GM21447 (cell line): ENCODE measurements around the gene BBS7.
A peak's percentile ranks its signal among the peaks of the same experiment; 100 is the strongest.

Source experiments
- ATAC-seq: cut with Tn5 transposase; IDR thresholded peaks from one replicate; pipeline ENCODE4 v1.9.1; 2021; ENCODE audit not compliant: unreplicated experiment

Gene BBS7, protein sequence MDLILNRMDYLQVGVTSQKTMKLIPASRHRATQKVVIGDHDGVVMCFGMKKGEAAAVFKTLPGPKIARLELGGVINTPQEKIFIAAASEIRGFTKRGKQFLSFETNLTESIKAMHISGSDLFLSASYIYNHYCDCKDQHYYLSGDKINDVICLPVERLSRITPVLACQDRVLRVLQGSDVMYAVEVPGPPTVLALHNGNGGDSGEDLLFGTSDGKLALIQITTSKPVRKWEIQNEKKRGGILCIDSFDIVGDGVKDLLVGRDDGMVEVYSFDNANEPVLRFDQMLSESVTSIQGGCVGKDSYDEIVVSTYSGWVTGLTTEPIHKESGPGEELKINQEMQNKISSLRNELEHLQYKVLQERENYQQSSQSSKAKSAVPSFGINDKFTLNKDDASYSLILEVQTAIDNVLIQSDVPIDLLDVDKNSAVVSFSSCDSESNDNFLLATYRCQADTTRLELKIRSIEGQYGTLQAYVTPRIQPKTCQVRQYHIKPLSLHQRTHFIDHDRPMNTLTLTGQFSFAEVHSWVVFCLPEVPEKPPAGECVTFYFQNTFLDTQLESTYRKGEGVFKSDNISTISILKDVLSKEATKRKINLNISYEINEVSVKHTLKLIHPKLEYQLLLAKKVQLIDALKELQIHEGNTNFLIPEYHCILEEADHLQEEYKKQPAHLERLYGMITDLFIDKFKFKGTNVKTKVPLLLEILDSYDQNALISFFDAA

DNA sequence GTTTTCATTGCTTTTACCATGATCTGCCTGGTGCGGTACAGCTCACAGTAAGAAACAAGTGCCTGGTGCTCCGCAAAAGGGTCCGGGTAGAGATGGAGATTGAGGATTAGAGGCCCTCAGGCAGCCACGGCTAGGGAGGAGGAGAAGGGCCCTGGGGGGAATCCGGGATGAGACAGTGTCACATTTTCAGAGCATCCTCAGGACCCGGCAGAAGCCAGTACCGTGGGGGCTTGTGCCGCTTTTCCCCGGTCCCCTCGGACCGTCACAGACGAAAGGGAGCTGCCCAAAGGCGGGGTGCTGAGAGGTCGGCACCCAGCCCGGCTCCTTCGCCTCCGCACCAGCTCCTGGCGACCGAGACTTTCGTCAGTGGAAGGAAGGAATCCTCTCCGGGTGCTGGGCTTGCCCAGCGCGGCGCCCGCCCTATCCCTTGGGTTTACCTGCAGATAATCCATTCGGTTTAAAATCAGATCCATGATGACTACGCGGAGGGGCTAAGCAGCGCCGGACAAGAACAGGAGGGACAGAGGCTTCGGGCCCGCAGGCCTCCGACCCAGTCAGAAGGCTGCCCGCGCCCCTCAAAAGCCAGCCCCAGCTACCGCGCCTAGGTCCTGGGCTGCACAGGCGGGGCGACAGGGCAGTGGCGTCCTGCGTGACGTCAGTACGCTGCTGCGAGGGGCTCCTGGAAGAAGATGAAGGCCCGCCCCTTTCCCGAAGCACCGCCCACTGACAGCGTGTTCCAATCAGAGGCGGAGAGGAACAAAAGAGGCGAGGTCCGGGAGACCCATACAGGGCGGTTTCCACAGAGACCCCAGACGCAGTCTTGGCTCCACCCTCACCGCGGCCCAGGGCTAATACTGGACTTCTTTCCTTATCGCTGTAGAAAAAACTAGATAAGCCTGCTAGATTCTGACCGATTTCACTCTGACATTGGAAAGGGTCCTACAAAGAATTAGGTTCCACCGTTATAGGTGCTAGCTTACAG lies at the start of gene BBS7:
TSS of gene BBS7 (minus strand) at position 634 of the 982 bp plus-strand sequence. CDS start at position 473, 161 bp downstream.
- peak; percentile 98 for ATAC-seq

DNA sequence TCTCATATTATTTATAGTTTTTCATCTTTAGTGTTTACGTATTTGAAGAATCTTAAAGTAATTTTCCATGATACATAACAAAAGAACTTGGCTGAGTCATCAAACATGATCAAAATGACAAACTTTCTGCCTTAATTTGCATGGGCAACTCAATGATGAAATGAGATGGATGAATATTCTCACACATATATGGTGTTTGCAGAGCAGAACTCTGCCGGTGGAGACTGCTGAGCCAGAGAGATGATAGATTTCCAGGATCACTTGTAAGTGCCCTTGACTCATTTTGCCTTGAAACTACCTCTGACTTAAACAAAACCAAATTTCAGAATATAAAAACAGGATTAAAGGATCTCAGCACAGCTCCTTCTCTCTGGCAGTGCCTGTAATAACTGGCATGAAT lies 43.4 kb upstream of the BBS7 start:
- no peak for ATAC-seq

DNA sequence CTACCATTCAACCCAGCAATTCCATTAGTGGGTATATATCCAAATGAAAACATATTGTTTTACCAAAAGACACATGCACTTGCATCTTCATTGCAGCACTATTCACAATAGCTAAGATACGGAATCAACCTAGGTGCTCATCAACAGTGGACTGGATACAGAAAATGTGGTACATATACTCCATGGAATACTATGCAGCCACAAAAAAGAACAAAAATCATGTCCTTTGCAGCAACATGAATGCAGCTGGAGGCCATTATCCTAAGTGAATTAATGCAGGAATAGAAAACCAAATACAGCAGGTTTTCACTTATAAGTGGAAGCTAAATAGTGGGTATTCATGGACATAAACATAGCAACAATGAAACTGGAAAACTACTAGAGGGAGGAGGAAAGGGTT lies 38.1 kb upstream of the BBS7 start:
- no peak for ATAC-seq

DNA sequence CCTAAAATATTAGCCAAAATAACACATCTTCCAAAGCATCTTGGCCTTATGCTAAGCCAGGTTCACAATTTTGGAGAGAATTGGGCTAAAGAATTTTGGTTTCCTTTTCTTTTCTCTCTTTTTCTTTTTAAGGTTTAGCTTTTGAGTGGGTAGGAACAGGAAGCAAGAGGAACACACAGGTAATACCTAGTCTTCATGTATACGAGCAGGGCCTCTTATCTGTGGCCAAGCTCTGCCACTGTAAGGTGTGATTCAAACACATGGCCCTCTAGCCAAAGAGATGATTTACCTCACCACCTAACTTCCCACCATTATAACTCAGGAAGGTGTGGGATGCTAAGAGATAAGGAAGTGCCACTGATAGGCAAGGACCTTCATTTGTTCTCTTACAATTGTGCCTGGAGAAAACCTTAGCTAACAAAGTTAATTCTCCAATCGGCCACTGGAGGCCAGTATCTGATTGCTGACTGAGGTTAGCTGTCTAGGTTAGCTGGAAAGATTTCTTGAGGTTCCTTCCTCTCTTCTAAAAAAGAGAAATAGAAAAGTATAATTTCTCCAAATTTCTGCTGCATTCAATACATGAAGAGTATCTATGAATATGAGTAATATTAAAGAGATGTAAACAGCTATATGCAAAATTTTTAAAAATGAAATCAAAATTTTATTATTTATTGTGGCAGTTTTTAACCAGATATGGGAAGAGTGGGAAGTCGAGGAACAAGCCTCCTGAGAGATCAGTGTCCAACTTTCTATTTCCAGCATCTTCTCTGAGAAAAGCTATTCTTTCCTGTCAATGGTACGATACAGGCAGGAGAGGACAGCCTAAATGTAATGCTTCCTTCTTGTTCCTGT lies 30.1 kb upstream of the BBS7 start:
- ATAC-seq, result peak; percentile 95

DNA sequence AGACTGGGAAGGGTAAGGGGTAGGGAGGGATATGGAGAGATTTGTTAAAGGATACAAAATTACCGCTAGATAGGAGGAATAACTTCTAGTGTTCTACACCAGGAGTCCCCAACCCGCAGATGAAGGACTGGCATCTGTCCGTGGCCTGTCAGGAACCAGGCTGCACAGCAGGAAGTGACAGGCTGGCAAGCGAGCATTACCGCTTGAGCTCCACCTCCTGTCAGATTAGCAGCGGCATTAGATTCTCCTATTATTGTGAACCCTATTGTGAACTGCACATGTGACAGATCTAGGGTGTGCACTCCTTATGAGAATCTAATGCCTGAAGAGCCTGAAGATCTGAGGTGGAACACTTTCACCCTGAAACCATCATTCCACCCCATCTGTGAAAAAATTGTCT lies 27.9 kb upstream of the BBS7 start:
- no peak for ATAC-seq

DNA sequence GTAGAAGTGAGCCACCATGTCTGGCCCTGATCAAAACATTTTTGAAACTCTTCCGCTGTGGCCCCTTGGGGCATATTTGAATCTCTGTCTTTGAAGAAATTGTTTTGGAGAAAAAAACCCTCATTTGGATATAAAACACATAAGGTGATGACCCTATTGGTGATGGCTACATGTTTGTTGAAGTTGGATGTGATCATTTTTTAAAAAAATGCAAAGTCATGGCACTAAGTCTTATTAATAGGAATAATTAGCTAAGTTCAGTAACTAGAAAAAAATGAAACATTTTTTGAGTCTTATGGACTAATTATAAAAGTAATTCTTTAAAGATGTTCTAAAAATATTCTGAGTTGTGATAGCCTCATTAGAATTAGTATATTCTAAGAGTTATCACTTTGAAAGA lies 17.9 kb upstream of the BBS7 start:
- no peak for ATAC-seq

DNA sequence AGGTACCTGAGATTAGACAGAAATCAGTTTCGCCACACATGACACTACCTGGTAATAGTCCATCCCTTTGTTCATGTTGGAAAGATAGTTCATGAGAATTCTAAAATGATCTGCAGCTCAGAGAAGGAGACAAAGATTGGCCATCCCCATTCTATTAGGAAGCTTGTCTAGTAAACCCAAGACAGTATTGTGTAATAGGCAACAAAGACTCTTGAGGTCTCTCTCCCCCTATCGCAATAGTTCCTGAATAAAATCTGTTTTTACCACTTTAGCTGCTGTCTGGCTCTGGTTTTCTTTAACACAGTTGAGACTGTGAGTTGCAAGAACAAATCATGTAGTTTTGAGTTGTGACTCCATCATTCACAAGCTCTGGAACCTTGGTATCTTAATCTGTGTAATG lies 14.8 kb upstream of the BBS7 start:
- ATAC-seq, result no peak

DNA sequence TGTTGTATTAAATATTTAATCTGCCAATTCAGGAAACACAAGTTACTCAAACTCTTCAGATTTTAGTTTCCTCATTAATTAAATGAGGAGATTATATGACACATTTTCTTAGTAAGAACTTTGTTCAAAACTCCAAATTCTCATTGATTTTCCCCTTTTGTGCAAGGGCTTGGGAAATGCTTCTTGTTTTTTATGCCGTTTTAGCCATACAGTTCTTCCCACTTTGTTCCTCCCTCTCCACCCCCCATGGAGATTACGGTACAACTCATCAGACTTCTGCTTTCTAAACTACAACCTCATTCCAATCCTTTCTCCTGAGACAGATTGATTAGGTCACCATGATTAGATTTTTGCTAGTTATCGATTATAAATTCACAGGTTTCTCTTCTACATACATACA lies 10.9 kb upstream of the BBS7 start:
- no peak for ATAC-seq

DNA sequence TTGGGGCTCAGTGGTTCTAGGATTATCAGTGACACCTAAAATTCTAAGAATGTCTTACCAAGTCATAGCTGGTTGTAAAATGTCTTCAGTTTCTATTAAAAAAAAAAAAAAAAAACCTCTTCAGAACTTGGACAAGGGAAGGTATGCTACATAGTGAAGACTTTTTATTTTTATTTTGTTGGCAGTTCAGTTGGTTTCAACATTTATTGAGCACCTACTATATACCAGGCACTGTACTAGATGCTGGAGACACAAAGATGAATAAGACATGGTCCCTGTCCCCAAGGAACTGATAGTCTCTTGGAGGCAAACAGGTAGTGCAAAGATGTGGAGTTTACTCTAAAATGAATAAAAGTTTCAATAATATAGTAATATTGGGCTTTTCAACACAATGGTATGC lies 8.9 kb upstream of the BBS7 start:
- ATAC-seq, result no peak

DNA sequence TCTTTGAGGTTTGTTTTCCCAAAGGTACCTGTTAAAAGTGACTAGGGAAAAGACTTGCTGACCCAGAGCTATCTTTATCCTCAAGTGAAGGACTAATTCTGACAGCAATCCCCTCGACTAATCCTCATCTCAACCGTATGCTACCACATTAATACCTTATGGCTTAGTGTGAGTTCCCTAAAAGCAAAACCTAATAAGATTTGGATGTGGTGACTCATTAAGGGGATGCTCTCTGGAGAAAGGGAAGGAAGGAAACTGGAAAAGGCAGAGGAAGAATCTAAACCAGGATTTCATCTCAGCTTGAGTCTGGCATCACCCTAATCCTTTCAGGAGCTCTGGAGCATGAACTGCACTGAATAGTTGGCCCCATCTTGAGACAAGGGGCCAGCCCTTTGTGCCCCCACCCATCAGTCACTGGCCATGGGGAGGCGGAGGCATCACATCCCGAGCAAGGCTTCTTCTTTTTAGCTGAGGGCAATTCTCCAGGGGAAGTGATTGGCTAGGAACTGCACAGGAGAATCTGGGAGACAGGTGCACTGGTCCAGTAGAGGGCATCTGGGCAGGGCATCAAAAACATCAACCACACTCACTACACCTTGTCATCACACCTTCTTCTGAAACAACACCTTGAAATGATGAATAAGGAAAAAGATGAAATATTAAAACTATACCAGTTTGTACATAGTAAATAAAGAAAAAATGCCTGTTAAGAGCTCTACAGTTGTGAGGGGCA lies 6.9 kb upstream of the BBS7 start:
- ATAC-seq, result no peak

DNA sequence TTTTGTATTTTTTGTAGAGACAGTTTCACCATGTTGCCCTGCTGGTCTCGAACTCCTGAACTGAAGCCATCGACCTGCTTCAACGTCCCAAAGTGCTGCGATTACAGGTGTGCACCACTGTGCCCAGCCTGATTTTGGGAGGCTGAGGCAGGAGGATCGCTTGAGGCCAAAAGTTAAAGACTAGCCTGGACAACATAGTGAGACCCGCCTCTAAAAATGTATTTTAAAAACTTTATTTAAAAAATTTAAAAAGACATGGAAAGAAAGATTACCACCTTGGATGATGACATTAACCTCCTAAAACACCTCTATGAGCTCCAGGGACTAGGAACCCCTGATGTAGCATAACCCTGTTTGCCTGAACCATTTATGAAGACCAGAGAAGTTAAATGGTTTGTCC lies 5.8 kb upstream of the BBS7 start:
- no peak for ATAC-seq

DNA sequence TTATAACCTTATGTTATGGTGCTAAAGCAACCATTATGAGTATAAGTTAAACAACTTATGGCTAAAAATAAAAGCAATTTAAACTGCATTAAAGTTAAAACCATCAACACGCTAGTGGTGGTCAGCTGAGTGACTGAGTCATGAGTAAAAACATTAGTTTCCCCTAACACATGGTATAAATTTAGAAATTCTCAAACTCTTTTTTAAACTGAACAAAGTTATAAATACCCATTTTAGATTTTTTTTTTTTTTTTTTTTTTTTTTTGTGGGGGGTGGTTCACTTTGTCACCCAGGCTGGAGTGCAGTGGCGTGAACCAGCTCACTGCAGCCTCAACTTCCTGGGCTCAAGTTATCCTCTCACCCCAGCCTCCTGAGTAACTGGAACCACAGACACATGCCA lies 5.4 kb upstream of the BBS7 start:
- no peak for ATAC-seq

DNA sequence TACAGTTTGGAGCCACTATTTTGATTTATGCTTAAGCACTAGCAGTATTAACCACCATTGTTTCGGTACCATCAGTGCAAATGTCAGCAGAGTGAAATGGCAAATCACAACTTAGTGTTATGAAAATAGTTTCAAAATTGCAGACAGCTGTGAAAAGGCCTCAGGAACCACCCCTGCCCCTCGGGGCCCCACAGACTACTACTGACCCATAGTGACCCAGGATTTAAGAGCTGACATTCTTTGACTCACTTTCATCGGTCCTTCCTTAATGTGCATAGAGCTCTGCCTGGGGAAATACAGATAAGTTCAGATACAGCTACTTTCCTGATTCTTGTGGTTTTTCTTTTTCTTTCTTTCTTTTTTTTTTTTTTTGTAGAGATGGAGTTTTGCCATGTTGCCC lies 3.3 kb upstream of the BBS7 start:
- no peak for ATAC-seq

DNA sequence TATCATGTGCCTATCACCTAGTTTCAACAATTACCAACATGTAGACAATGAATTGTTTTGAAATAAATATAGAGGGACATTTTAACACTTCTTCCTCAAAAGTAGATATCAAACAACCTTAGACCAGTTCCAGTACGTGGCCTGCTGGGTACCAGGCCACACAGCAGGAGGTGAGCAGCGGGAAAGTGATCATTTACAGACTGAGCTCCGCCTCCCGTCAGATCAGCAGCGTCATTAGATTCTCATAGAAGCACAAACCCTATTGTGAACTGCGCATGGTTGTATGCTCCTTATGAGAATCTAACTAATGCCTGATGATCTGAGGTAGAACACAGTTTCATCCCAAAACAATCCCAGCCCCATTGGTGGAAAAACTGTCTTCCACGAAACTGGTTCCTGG lies 6.5 kb downstream of the BBS7 start:
- no peak for ATAC-seq

DNA sequence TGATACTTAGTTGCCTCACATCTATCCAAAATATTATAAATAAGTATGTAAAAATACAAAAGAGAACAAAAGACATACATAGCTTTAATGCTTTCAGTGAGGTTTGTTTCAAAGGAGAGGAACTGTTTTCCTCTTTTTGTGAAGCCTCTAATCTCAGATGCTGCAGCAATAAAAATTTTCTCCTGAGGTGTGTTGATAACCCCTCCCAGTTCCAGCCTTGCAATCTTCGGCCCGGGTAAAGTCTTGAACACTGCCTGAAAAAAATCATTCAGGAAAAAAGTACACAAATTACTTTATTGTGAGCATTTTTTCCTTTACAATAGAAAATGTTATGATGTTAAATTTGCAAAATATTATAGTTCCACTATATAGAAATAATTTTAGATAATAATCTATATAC lies 8.8 kb downstream of the BBS7 start:
- no peak for ATAC-seq

DNA sequence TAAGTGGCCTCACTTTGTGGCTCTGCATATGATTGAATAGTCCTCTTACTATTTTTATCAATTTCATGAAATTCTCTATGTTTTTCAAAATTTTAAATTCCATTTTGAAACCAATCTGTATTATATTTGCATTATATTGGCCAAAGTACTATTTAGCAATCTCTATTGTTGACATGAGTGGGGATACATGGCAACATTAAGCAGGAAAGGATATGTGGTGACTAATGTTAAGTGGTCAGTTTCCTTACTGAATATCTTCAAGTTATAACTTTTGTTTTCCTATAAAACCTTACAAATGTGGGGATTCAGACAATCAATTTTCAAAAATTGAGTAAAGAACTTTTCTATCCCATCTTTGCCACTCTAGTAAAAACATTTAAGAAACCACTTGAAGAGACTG lies 10.2 kb downstream of the BBS7 start:
- no peak for ATAC-seq

DNA sequence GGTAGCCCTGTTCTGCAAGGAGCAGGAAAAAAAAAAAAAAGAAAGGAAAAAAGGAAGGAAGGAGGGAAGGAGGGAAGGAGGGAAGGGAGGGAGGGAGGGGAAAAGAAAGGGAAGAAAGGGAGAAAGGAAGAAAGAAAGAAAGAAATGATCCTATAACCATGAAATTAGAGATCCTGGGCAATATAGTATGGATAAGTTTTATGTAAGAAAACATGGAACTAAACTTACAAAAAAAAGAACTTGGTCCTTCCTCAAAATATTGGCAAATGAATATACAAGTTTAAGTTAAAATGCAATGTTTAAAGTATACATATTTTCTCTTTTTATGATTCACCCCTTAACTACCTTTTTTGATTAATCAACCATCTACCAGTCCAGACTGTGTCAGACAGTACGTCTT lies 18.9 kb downstream of the BBS7 start:
- no peak for ATAC-seq

DNA sequence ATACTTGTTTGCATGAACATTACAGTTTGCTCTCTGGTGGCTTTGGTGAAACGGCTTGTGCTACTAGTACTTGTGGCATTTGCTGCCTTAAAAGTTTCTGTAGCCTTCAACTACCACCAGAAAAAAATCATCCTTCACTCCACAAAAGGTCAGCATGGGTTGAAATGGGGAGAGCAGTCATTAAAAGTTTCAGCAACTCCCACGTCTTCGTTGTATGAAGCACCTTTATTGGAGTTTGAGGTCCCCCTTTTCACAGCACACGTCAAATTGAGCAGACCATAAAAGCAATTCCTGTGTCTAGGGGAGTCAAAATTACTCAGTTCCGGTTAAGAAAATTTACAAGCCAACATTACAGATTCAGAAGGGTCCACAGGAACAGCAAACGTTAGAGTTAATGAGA lies 23.6 kb downstream of the BBS7 start:
- ATAC-seq, result no peak

DNA sequence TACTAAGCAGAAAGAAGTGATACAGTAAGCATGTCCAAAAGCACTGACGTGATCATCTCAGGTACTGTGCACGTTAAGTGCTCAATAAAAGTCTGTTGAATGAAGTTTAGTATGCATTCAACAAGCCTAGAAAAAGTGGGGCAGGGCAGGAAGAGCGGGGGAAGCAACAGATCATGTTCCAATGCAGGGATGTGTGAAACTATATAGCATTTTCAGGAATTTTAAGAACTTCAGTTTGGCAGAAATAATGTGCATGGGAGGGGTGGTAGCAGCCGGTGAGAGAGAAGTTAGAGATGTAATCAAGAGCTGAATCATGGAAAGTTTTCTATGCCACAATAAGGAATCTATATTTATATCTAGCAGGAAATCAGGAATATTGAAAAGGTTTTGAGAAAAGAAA lies 27.4 kb downstream of the BBS7 start:
- ATAC-seq, result no peak

DNA sequence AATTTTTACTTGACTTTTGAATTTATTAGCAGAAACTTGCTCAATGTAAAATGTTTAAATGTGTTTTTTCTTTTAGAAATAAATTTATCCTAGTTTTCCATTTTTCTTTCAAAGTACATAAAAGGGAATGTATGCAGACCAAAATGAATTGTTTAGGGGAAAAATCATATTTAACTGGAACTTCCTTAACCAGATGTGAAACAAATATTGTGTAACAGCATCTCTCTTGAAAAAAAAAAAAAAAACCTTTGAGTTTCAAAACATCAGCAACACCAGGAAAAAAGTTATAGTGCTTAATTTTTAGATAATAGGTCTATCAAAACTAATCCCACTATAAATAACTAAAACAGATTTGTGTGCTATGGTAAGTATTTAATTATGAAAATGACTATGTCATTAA lies 32.1 kb downstream of the BBS7 start:
- ATAC-seq, result no peak
